HG03280 (cell line): ENCODE measurements around the gene LPIN2.
A peak's percentile ranks its signal among the peaks of the same experiment; 100 is the strongest.
"Not testable (repeated sequence)": the region's sequence is repeated elsewhere in the genome, so short reads cannot be mapped to it uniquely, and the experiment has no call there.

ENCODE experiments used
- ATAC-seq: cut with Tn5 transposase; IDR thresholded peaks from one replicate; pipeline ENCODE4 v1.9.1; 2021; ENCODE audit warnings: mild to moderate bottlenecking, moderate library complexity; ENCODE audit not compliant: unreplicated experiment

The LPIN2 gene, protein sequence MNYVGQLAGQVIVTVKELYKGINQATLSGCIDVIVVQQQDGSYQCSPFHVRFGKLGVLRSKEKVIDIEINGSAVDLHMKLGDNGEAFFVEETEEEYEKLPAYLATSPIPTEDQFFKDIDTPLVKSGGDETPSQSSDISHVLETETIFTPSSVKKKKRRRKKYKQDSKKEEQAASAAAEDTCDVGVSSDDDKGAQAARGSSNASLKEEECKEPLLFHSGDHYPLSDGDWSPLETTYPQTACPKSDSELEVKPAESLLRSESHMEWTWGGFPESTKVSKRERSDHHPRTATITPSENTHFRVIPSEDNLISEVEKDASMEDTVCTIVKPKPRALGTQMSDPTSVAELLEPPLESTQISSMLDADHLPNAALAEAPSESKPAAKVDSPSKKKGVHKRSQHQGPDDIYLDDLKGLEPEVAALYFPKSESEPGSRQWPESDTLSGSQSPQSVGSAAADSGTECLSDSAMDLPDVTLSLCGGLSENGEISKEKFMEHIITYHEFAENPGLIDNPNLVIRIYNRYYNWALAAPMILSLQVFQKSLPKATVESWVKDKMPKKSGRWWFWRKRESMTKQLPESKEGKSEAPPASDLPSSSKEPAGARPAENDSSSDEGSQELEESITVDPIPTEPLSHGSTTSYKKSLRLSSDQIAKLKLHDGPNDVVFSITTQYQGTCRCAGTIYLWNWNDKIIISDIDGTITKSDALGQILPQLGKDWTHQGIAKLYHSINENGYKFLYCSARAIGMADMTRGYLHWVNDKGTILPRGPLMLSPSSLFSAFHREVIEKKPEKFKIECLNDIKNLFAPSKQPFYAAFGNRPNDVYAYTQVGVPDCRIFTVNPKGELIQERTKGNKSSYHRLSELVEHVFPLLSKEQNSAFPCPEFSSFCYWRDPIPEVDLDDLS

DNA sequence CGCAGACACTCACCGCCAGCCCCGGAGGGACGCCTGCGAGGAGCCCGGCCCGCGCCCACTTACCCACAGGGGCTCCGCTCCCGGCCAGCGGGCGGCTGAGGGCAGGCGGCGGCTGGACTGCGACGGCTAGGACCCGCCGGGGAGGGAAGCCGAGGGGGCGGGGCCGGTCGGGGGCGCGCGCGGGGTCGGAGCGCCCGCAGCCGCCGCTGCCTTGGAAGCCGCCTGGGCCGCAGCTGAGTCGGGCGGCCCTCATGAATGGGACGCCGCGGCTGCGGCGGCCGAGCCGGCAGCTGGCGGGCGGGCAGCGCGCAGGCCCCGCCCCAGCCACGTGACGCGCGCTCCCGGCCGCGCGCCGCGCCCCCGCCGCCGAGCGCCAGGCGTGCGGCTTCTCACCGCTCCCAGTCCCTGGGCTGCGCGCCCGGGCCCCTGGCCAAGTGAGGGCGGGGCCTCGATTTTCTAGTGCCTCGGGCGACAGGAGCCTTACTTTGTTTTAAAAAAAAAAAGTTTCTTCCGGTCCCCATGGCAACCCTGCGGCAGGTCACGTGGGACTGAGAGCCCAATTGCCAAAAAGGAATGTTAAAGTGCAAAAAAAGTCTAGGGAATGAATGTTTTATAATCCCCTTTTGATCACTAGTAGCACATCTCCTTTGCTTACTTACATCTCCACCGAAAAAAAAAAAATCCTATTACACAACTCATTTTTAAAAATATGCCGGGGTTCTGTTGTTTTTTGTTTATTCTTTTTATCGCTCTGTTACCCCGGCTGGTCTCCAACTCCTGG, at the start of gene LPIN2:
Gene LPIN2 (minus strand): TSS at position 121 of the 781 bp plus-strand sequence. CDS start 52,304 bp downstream, outside the sequence.
- peak; percentile 88 for ATAC-seq

DNA sequence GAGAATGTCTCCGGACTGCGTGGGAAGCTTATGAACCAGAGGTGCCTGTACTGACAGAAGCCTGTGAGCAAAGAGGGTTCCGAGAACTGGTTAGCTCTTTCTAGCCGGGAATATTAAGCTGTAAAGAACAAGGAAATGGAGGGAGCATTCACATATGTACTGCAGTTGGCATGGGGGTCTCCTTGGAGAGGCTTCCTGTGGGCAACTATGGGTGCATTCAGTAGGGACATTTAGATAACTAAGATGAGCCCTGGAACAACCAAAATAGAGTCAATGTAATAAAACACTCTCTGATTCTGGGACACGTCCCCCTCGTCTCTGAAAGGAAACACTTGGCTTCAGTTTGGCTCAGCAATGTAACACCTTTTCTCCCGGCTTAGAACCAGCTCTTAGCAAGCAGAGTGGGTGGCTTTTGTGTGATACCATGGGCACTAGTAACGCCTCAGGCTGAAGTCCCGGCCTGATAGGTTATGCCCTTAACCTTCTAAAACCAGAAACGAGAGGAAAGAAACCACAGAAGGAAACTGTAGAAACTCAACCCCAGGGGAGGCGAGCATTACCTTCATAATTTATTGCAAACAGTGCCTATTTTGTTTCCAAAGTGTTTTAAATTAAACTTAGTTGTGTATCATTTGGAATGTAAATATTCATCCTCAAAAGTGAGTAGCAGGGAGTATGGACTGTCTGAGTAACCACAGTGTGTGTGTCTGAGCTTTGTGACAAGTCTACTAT, 48.8 kb upstream of the LPIN2 start:
- no peak for ATAC-seq

DNA sequence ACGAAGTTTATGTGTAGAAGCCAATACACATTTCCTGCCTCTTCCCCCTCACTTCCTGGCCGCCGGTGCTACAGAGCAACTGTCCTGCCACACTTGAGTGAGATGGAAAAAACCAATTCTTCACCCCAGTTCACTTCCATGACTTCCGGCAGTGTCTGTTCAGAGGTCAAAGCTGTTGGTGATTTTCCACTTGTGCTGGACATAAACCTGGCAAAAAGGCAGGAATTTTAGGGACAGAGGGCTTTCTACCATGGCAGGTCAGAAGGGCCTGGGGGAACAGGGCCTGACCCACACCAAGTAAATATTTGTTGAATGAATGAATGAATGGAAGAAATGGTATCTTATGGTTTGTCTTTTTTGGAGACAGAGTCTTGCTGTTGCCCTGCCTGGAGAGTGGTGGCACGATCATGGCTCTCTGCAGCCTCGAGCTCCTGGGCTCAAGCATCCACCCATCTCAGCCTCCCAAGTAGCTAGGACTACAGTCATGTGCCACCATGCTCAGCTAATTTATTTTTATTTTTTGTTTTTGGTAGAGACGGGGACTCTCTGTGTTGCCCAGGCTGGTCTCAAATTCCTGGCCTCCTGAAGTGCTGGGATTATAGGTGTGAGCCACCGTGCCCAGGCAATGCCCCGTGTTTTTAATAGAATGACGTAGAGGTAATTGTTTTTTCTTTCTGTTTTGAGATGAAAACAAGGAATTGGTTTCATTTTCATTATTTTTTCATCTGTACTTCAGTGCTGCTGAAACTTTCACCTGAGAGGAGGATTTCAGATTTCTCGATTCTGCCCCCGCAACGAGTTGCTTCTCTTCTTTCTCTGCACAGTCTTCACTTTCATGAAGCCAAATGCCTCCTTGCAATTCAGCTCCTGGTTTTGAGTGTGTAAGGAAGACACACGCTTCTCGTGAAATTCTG, 48.0 kb upstream of the LPIN2 start:
- no peak for ATAC-seq

DNA sequence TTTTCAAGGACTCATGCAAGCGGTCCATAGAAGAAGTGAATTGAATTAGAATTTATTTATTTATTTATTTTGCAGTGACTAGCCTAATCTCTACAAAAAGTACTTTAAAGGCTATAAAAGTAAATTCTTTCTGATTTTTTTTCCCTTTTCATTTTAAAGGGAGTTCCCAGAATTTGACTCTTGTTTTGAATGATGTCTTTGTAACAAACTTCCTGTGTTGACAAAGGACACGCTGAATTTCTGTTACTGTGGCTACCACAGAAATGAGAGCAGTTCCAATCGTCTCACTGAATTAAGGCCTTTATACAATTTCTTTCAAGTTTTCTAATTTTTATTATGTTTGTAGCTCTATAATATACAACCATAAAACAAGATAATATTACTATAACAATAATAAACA, 46.3 kb upstream of the LPIN2 start:
- ATAC-seq, result no peak

DNA sequence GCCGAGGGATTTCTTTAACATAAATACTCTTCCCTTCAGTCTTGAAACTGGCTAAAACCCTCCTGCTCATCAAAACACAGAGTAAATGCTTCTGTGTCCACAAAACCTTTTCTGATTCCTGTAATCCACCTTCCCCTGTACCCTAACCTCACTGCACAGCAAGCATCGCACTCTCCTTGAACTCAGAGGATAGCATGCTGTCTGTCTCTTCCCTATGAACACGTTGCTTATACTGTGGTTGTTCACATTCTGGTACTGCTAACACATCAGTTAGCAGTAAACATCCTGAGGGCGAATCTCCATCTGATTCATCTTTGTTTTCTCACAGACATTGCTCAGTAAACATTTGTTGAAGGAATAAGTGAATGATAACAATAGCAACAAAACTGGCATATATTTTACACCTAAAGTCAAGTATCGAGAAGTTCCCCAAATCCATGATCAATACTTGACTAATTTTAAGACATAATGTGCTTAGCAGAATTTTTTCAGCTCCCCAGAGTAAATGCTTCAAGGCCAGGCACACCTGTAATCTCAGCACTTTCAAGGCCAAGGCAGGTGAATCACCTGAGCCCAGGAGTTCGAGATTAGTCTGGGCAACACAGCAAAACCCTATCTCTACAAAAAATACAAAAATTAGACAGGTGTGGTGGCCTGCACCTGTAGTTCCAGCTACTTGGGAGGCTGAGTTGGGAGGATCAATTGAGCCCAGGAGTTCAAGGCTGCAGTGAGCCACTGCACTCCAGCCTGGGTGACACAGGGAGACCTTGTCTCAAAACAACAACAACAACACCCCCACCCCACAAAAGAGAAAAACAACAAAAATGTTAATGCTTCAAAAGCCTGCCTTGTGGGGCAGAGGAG, 45.6 kb upstream of the LPIN2 start:
- no peak for ATAC-seq

DNA sequence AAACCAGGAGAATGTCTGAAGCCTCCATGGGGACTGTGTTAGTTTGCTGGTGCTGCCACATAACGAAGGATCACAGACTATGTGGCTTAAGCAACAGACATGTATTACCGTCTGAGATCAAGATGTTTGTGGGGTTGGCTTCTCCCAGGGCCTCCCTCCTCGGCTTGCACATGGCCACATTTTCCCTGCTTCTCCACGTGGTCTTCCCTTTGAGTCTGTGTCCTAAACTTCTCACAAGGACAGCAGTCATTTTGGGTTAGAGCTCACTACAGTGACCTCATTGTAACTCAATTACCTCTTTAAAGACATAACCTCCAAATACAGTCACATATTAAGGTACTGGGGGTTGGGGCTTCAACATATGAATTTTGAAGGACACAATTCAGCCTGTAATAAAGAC, 44.6 kb upstream of the LPIN2 start:
- no peak for ATAC-seq

DNA sequence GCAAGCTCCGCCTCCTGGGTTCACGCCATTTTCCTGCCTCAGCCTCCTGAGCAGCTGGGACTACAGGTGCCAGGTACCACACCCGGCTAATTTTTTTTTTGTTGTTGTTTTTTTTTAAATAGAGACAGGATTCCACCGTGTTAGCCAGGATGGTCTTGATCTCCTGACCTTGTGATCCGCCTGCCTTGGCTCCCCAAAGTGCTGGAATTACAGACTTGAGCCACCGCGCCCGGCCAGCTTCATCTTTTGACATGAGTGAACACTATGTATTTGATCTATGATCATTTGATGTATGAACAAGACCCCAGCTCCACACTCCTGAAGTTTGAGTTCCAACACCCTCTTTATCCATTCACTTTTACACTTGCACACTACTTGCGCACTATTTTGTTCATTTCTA, 43.4 kb upstream of the LPIN2 start:
- ATAC-seq, result no peak

DNA sequence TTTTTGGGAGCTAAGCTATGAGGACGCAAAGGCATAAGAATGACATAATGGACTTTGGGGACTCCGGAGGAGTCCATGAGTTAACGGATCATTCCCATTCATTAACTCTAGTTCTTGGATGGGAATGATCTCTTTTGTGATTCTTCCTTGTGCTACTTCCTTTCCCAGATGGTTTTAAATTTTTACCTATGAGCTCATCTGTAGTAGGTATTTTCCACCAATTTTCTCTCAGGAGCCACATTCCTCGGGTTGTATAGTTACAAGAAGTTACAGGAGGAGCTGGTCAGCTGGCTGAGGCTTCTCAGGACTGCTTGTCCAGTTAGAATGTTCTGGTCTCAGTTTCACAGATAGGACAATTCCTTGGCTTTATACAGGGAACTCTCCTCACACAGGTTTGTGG, 42.9 kb upstream of the LPIN2 start:
- ATAC-seq, result no peak

DNA sequence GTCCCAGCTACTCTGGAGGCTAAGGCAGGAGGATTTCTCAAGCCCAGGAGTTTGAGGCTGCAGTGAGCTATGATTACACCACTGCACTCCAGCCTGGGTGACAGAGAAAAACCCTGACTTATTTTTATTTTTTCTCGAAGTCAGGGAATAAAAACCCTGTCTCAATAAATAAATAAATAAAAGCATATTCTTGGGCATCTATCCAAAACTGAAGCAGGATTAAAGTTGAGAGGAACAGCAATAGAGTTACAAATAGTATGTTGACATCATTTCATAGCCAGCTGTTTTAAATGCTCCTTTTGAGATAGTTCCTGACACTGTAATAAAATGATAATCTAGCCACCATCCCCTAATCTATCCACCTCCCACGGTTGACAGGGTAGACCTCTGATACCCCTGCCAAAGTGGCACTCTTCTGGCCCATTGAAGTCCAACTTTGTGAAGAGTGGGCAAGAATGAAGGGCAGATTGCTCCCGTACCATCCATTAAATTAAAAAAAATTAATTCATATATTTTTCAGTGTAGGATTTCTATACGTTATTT, 42.3 kb upstream of the LPIN2 start:
- no peak for ATAC-seq

DNA sequence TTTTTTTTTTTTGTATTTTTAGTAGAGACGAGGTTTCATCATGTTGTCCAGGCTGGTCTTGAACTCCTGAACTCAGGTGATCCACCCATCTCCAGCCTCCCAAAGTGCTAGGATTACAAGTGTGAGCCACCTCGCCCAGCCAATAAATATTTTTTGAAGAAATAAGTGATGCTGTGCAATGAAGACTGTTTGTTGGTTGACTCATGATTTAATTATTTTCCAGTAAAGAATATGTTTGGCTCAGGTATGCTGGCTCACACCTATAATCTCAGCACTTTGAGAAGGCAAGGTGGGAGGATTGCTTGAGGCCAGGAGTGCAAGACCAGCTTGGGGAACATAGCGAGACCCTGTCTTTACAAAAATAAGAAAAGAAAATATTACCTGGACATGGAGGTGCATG, 41.8 kb upstream of the LPIN2 start:
- ATAC-seq, result no peak

DNA sequence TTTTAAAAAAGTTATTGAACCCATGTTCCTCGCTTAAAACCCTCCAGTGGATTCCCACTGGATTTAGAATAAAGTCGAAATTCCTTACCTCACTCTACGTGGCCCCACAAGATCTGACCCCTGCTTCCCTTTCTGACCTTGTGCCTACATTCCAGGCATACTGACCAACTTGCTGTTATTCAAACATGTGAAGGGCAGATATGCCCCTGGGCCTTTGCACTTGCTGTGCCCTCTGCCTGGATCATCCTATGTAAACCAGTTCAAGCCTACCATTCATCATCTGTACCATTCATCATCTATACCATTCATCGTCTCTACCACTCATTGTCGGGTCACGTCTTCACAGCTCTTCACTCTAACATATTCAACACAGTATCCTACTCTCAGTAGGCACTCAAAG, 41.3 kb upstream of the LPIN2 start:
- no peak for ATAC-seq

DNA sequence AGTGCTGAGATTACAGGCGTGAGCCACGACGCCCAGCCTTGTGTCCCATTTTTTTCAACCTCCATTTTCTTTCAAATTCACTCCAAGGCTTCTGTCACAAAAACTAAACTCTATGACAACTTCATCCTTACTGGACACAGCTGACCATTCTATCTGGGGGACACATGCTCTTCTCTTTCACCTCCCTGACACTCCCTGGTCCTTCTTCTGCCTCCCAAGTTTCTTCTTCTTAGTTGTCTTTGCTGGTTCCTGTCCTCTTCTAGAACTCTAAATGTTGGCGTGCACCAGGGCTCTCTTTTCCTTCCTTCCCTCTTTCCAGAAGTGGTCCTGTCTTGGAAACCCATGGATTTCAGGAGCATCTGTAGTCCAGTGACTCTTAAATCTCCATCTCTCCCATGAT, 40.1 kb upstream of the LPIN2 start:
- ATAC-seq, result no peak

DNA sequence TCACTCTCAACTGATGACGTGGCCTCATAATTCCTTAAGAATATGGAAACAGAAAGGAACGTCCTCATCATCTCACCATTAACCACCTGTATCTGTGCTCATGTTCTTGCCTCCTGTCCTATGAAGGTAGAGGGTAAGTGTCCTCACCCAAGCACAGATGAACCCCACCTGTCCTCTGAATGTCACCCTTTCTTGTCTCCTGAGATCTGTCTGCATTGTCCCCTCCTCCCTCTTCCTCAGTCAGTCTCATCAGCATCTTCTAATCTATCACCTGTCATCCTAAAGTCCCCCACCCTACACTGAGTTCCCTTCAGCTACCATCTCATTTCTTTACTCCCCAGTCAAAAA, 39.4 kb upstream of the LPIN2 start:
- ATAC-seq, result no peak

DNA sequence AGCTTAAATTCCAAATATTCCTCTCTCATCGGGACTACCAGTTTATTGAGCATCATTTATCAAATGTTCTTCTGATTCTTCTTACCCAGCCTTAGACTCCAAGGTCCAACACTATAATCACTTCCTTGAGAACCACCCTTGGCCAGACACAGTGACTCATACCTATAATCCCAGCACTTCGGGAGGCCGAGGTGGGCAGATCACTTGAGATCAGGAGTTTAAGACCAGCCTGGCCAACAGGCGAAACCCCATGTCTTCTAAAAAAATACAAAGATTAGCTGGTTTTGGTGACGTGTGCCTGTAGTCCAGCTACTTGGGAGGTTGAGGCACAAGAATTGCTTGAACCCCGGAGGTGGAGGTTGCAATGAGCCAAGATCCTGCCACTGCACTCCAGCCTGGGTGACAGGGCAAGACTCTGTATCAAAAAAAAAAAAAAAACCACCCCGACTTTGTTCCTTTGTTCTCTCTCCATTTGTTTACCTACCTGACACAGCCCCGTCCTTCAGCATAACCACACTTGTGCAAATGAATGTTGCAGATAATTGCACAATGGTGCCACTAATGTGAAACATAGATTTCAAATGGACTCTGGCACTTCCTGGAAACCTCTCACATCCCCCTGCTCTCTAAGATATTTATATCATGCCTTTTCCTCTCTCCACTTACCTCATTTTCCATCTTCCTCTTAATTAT, 38.9 kb upstream of the LPIN2 start:
- ATAC-seq, result no peak

DNA sequence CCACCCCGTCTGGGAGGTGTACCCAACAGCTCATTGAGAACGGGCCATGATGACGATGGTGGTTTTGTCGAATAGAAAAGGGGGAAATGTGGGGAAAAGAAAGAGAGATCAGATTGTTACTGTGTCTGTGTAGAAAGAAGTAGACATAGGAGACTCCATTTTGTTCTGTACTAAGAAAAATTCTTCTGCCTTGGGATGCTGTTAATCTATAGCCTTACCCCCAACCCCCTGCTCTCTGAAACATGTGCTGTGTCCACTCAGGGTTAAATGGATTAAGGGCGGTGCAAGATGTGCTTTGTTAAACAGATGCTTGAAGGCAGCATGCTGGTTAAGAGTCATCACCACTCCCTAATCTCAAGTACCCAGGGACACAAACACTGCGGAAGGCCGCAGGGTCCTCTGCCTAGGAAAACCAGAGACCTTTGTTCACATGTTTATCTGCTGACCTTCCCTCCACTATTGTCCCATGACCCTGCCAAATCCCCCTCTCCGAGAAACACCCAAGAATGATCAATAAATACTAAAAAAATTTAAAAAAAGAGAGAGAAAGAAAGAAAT, 37.0 kb upstream of the LPIN2 start:
- not testable (repeated sequence) for ATAC-seq

DNA sequence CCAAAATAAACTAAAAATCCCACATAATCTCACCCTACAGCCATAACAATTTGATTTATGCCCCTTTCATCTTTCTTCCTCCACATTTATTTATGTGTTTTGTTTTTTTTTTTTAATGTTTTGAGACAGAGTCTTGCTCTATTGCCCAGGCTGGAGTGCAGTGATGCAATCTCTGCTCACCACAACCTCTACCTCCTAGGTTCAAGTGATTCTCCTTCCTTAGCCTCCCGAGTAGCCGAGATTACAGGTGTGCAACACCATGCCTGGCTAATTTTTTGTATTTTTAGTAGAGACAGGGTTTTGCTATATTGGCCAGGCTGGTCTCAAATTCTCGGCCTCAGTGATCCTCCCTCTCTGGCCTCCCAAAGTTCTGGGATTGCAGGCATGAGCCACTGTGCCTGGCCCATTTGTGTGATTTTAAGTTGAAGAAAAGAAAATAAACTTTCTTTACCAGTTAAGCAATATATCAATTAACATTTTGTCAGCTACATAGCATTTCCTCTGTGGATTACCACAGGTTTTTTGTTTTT, 35.9 kb upstream of the LPIN2 start:
- ATAC-seq, result no peak

DNA sequence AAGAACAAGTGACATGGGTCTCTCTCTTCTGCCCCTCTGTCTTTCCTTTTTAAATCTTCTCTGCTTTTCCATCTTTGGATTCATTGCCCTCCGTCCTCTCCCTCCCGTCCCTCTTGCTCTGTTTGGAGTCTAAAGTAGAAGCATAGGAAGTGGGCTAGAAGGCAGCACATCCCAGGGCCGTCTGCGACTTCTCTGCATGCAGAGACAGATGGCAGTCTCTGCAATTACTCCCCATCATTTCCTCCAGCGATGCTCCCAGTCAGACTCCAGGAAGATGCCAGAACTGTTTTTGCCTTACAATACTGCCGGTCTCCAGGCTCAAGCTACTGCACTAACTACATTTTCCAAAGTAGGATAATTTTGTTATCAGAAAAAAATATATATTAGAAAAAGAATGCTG, 35.2 kb upstream of the LPIN2 start:
- ATAC-seq, result no peak
